Measurements from ENCODE around the gene THAP4. TPM values are rescaled to one million over a fixed set of nuclear protein-coding genes. Genes with fewer than 3 reads are reported as not detected.
"Not testable (repeated sequence)": the region's sequence is repeated elsewhere in the genome, so short reads cannot be mapped to it uniquely, and the experiment has no call there.

Gene THAP4
- total RNA-seq, 2 experiments from 2014 or later: 36.4 to 38.8 TPM

GRCh38 chr2:241568726-241569125 lies 68.2 kb downstream of the THAP4 start:
- no peaks in the 10 kb centered on the region for H3K27me3 Mint-ChIP-seq (ENCODE audit: low read depth)
- no peak overlapping the region for H3K4me3 Mint-ChIP-seq
- no peak for DNase-seq
- H3K9me3 Mint-ChIP-seq: no peaks in the 10 kb centered on the region
- no peaks in the 10 kb centered on the region for H3K4me1 Mint-ChIP-seq (ENCODE audit: low read depth)
- CTCF ChIA-PET: no interaction called here
- H3K36me3 Mint-ChIP-seq (ENCODE audit: low read depth): no peaks in the 10 kb centered on the region
- intact Hi-C loops (cut with micrococcal nuclease): no loop called here
- H3K27ac Mint-ChIP-seq: no peak overlapping the region

- H3K27ac Mint-ChIP-seq: no peak overlapping the region
- no peak for DNase-seq
- intact Hi-C loops (cut with micrococcal nuclease): no loop called here
- H3K9me3 Mint-ChIP-seq: no peaks in the 10 kb centered on the region
- H3K27me3 Mint-ChIP-seq (ENCODE audit: low read depth): no peaks in the 10 kb centered on the region
- no peak overlapping the region for H3K4me3 Mint-ChIP-seq
- H3K36me3 Mint-ChIP-seq (ENCODE audit: low read depth): no peaks in the 10 kb centered on the region
- CTCF ChIA-PET: no interaction called here
- H3K4me1 Mint-ChIP-seq (ENCODE audit: low read depth): no peaks in the 10 kb centered on the region
These were observed 69.2 kb downstream of the THAP4 start for GRCh38 chr2:241567776-241568175.

GRCh38 chr2:241567266-241567665 lies 69.7 kb downstream of the THAP4 start:
- H3K9me3 Mint-ChIP-seq; H3K4me3 Mint-ChIP-seq; CTCF ChIA-PET; H3K36me3 Mint-ChIP-seq (ENCODE audit: low read depth); H3K27ac Mint-ChIP-seq; H3K27me3 Mint-ChIP-seq (ENCODE audit: low read depth); DNase-seq; intact Hi-C loops (cut with micrococcal nuclease); H3K4me1 Mint-ChIP-seq (ENCODE audit: low read depth): not testable (repeated sequence)

- H3K27me3 Mint-ChIP-seq (ENCODE audit: low read depth): peaks cover 2% of the 10 kb centered on the region
- intact Hi-C loops (cut with micrococcal nuclease): no loop called here
- CTCF ChIA-PET: no interaction called here
- H3K4me3 Mint-ChIP-seq: no peak overlapping the region
- no peaks in the 10 kb centered on the region for H3K4me1 Mint-ChIP-seq (ENCODE audit: low read depth)
- no peaks in the 10 kb centered on the region for H3K36me3 Mint-ChIP-seq (ENCODE audit: low read depth)
- DNase-seq: no peak
- no peaks in the 10 kb centered on the region for H3K9me3 Mint-ChIP-seq
- no peak overlapping the region for H3K27ac Mint-ChIP-seq
These were observed 70.5 kb downstream of the THAP4 start for GRCh38 chr2:241566468-241566867.

GRCh38 chr2:241566021-241566420 lies 70.9 kb downstream of the THAP4 start:
- not testable (repeated sequence) for H3K9me3 Mint-ChIP-seq

GRCh38 chr2:241565411-241565810 lies 71.5 kb downstream of the THAP4 start:
- Mint-ChIP-seq H3K27me3 (ENCODE audit: low read depth) (peaks cover 4% of the 10 kb centered on the region), H3K36me3 (ENCODE audit: low read depth) (no peaks in the 10 kb centered on the region), H3K4me1 (ENCODE audit: low read depth) (no peaks in the 10 kb centered on the region), H3K4me3 (no peak overlapping the region), H3K27ac (no peak overlapping the region), H3K9me3 (no peaks in the 10 kb centered on the region)
- intact Hi-C loops (cut with micrococcal nuclease): no loop called here
- no peak for DNase-seq
- CTCF ChIA-PET: no interaction called here

More at GRCh38 chr2:241566021-241566420, 70.9 kb downstream of the THAP4 start:
- H3K27ac Mint-ChIP-seq; H3K4me1 Mint-ChIP-seq (ENCODE audit: low read depth); H3K36me3 Mint-ChIP-seq (ENCODE audit: low read depth); CTCF ChIA-PET; DNase-seq; H3K4me3 Mint-ChIP-seq; H3K27me3 Mint-ChIP-seq (ENCODE audit: low read depth); intact Hi-C loops (cut with micrococcal nuclease): not testable (repeated sequence)

- Mint-ChIP-seq H3K4me3 (no peak overlapping the region), H3K27me3 (ENCODE audit: low read depth) (peaks cover 10% of the 10 kb centered on the region)
- intact Hi-C loops (cut with micrococcal nuclease): no loop called here
These were observed 72.2 kb downstream of the THAP4 start for GRCh38 chr2:241564596-241565410.

GRCh38 chr2:241563981-241564595 lies 72.9 kb downstream of the THAP4 start:
- Mint-ChIP-seq H3K9me3 (no peaks in the 10 kb centered on the region), H3K4me3 (no peak overlapping the region), H3K4me1 (ENCODE audit: low read depth) (peaks cover 3% of the 10 kb centered on the region), H3K27ac (no peak overlapping the region), H3K27me3 (ENCODE audit: low read depth) (peaks cover 11% of the 10 kb centered on the region), H3K36me3 (ENCODE audit: low read depth) (no peaks in the 10 kb centered on the region)
- intact Hi-C loops (cut with micrococcal nuclease): no loop called here
- DNase-seq: no peak
- CTCF ChIA-PET: no interaction called here

More at GRCh38 chr2:241564596-241565410, 72.2 kb downstream of the THAP4 start:
- CTCF ChIA-PET: no interaction called here
- no peaks in the 10 kb centered on the region for H3K9me3 Mint-ChIP-seq
- no peak overlapping the region for H3K27ac Mint-ChIP-seq
- no peaks in the 10 kb centered on the region for H3K36me3 Mint-ChIP-seq (ENCODE audit: low read depth)
- H3K4me1 Mint-ChIP-seq (ENCODE audit: low read depth): peaks cover 2% of the 10 kb centered on the region
- DNase-seq: no peak

GRCh38 chr2:241563571-241563980 lies 73.4 kb downstream of the THAP4 start:
- H3K9me3 Mint-ChIP-seq: no peaks in the 10 kb centered on the region
- peaks cover 3% of the 10 kb centered on the region for H3K4me1 Mint-ChIP-seq (ENCODE audit: low read depth)
- CTCF ChIA-PET: no interaction called here
- intact Hi-C loops (cut with micrococcal nuclease): no loop called here
- peaks cover 11% of the 10 kb centered on the region for H3K27me3 Mint-ChIP-seq (ENCODE audit: low read depth)
- H3K27ac Mint-ChIP-seq: no peak overlapping the region
- no peak for DNase-seq
- no peaks in the 10 kb centered on the region for H3K36me3 Mint-ChIP-seq (ENCODE audit: low read depth)
- no peak overlapping the region for H3K4me3 Mint-ChIP-seq

- no peak for DNase-seq
- intact Hi-C loops (cut with micrococcal nuclease): no loop called here
- H3K4me3 Mint-ChIP-seq: no peak overlapping the region
- H3K36me3 Mint-ChIP-seq (ENCODE audit: low read depth): no peaks in the 10 kb centered on the region
- H3K27me3 Mint-ChIP-seq (ENCODE audit: low read depth): peaks cover 15% of the 10 kb centered on the region
- CTCF ChIA-PET: no interaction called here
- H3K9me3 Mint-ChIP-seq: no peaks in the 10 kb centered on the region
- H3K27ac Mint-ChIP-seq: no peak overlapping the region
- H3K4me1 Mint-ChIP-seq (ENCODE audit: low read depth): peaks cover 6% of the 10 kb centered on the region
These were observed 73.9 kb downstream of the THAP4 start for GRCh38 chr2:241563031-241563507.

- H3K27ac Mint-ChIP-seq: no peak overlapping the region
- CTCF ChIA-PET: no interaction called here
- H3K27me3 Mint-ChIP-seq (ENCODE audit: low read depth): peaks cover 22% of the 10 kb centered on the region
- H3K4me1 Mint-ChIP-seq (ENCODE audit: low read depth): peaks cover 6% of the 10 kb centered on the region
- no peaks in the 10 kb centered on the region for H3K36me3 Mint-ChIP-seq (ENCODE audit: low read depth)
- no peak for DNase-seq
- H3K9me3 Mint-ChIP-seq: no peaks in the 10 kb centered on the region
- intact Hi-C loops (cut with micrococcal nuclease): no loop called here
- H3K4me3 Mint-ChIP-seq: no peak overlapping the region
These were observed 74.6 kb downstream of the THAP4 start for GRCh38 chr2:241562269-241562891.

- no peak overlapping the region for H3K27ac Mint-ChIP-seq
- CTCF ChIA-PET: no interaction called here
- H3K27me3 Mint-ChIP-seq (ENCODE audit: low read depth): peaks cover 25% of the 10 kb centered on the region
- no peak overlapping the region for H3K4me3 Mint-ChIP-seq
- intact Hi-C loops (cut with micrococcal nuclease): no loop called here
- peaks cover 2% of the 10 kb centered on the region for H3K9me3 Mint-ChIP-seq
- H3K4me1 Mint-ChIP-seq (ENCODE audit: low read depth): peaks cover 6% of the 10 kb centered on the region
- H3K36me3 Mint-ChIP-seq (ENCODE audit: low read depth): no peaks in the 10 kb centered on the region
- DNase-seq: no peak
These were observed 75.1 kb downstream of the THAP4 start for GRCh38 chr2:241561832-241562231.

Measured in activated naive CD4-positive, alpha-beta T cell treated with anti-CD3 and anti-CD28 coated beads for 36 hours (primary cell).